HG03432 (cell line): ENCODE measurements around the gene LDHB.
"Not testable (repeated sequence)": the region's sequence is repeated elsewhere in the genome, so short reads cannot be mapped to it uniquely, and the experiment has no call there.

ENCODE experiments used
- ATAC-seq: cut with Tn5 transposase; IDR thresholded peaks from one replicate; pipeline ENCODE4 v1.9.1; 2021; ENCODE audit warnings: mild to moderate bottlenecking, moderate library complexity; ENCODE audit not compliant: unreplicated experiment

Gene LDHB

GRCh38 chr12:21662122-21662792 is 4.6 kb upstream of the LDHB start:
- no peak for ATAC-seq

GRCh38 chr12:21661396-21662093 is 3.9 kb upstream of the LDHB start:
- ATAC-seq: not testable (repeated sequence)

DNA sequence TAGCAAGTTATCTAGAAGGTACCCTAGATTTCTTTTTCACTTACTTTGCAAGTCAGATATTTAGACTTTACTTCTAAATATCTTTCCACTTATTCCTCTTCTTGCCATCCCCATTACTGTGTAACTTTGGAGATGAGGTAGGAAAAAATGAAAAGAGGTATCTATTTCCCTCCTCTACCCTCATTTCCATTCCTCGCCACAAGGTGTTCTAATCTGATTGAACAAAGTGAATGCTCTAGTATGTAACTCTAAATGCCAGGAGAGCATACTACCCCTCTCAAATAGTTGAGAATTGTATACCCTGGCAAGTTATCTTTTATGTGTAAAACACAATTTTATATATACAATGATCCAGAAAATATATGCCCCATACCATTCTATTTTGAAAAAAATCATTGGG is 1.7 kb upstream of the LDHB start:
- no peak for ATAC-seq

DNA sequence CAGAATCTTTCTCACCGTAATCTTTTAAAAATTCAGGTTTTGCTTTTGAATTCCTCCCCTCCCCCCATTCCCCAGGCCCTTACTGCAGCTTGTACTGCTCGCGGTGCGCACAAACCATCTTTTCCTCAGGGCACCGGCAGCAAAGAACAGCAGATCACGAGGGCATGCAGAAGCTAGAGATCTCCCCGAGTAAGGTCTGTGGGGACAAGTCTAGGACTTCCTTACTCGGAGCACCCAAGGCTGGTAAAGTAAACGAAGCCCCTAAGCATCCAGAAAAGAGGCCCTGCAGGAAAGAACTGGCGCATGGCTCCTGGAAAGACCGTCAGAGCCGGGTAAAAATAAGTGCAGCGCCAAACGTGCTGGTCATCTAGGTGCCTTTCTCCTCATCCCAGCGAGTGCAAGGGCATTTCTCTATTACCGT is 727 bp downstream of the LDHB start:
- peak; percentile 35 for ATAC-seq

DNA sequence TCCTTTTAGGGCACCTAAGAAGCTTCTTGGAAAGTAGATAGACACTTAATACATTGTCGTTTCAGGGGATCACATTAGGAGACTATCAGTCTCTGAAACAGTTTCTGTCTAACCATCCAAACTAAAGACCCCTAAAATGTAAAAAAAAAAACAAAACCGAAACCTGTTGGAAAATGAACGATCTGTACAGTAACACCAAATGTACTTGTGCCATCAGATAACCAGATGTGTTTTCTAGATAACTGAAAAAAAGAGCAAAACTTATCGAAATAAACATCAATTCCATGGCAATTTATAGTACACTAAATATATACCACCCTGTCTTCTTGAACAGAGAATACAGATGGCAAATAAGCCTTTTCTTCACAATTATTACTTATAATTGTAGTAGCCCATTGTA is 2.1 kb downstream of the LDHB start:
- no peak for ATAC-seq

GRCh38 chr12:21651821-21652220 is 5.8 kb downstream of the LDHB start:
- no peak for ATAC-seq

- ATAC-seq: no peak
These were observed 6.6 kb downstream of the LDHB start for GRCh38 chr12:21650997-21651396.

GRCh38 chr12:21649034-21649433 is 8.6 kb downstream of the LDHB start:
- no peak for ATAC-seq

- no peak for ATAC-seq
These were observed 9.3 kb downstream of the LDHB start for GRCh38 chr12:21648378-21648777.

GRCh38 chr12:21647179-21647578 is 10.5 kb downstream of the LDHB start:
- no peak for ATAC-seq

GRCh38 chr12:21645041-21645500 is 12.6 kb downstream of the LDHB start:
- ATAC-seq: not testable (repeated sequence)

- no peak for ATAC-seq
These were observed 13.1 kb downstream of the LDHB start for GRCh38 chr12:21644516-21644915.

DNA sequence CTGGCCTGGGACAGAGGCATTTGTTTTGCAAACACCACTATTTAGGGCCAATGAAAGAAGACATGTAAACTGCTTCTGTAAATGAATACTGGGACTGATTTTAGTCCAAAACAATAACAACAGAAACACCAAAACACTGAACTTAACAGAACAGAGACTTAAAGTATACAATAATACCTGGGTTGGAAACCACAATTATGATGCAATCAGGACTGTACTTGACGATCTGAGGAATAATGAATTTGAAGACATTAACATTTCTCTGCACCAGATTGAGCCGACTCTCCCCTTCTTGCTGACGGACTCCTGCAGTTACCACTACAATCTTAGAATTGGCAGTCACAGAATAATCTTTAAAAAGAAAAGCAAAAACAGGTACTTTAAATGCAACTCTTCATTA is 13.9 kb downstream of the LDHB start:
- no peak for ATAC-seq

- ATAC-seq: peak; percentile 66
These were observed 14.8 kb downstream of the LDHB start for GRCh38 chr12:21642707-21643389.

DNA sequence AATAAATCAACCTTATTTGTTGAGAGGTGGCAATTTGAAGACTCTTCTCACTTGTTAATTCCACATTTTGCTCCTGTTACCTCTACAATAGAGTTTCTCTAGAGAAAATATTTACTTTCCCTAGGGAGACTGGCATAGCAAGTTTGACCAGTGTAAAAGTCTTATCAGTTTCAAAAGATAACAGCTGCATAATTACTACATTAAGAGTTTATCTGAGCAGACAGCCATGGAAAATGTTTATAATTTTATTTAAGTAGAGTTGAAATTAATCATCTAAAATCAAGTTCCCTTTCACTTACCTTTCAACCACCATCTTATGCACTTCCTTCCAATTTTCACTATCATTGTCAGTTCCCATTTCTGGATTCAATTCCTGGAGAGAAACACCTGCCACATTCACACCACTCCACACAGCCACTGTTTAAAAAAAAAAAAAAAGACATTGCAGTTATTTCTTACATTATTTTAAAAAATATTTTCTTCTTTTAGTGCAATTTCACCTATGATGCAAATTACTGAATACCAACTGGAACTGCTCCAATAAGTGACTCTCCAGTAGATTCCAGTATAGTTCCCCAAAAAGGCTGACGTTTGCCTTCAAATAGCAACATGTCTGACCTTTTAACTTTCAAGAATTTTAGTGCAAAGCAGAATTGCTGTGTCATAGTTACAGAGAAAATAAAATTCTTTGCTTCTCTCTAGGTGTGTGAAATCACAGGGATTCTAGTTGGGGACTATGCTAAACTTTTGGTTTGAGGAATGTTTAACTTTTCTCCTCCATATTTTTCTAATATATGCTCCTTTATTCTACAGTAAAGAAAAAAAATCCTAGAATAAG is 19.4 kb downstream of the LDHB start:
- ATAC-seq: no peak

DNA sequence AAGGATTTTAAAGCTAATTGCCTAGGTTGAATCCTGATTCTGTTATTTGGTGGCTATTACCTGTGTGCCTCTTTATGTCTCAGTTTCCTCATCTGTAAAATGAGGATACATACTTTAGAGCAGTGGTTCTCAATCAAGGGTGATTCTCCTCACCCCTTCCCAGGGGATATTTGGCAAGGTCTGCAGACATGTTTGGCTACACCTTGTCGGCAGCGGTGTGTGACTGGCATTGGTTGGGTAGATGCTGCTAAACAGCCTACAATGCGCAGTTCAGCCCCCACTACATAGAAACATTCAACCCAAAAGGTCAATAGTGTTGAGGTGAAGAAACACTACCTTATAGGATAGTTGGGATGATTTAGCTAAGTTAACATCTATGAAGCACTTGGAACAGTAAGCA is 23.4 kb downstream of the LDHB start:
- no peak for ATAC-seq

GRCh38 chr12:21631367-21631766 is 26.3 kb downstream of the LDHB start:
- no peak for ATAC-seq

DNA sequence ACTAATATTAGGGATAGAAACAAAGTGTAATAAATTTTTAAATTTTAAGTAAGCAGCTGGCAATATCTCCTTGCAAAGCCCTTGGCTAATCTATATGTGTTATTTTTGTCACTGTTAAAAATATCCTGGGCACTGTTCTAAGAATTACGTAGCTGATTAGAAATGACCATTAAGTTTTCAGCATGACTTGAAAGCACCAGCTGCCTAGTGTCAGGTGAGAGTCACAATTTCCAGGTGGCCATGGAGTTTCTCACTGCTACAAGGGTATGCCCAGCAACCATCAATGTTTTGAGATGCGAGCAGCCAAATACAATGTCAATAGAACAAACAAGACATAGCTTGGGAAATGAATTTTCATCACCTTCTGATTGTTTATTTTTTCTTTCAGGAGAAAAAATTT is 29.7 kb downstream of the LDHB start:
- no peak for ATAC-seq

DNA sequence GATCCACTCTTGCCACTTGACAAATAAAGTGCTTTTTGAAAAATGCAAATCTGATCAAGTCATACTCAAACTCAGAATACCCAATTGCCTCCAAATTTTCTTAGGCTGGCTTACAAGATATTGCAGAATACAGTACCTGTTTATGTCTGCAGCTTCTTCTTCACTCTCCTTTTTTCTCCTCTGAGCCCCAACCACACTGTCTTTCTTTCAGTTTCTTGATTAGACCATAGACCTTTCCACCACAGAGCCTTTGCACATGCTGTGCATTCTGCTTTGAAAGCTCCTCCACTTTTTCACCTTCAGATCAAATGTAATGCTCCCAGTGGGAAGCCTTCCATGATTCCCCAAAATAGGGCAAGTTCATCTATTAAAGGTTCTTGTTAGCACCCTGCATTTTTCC is 39.1 kb downstream of the LDHB start:
- no peak for ATAC-seq

GRCh38 chr12:21617030-21617429 is 40.6 kb downstream of the LDHB start:
- ATAC-seq: no peak

DNA sequence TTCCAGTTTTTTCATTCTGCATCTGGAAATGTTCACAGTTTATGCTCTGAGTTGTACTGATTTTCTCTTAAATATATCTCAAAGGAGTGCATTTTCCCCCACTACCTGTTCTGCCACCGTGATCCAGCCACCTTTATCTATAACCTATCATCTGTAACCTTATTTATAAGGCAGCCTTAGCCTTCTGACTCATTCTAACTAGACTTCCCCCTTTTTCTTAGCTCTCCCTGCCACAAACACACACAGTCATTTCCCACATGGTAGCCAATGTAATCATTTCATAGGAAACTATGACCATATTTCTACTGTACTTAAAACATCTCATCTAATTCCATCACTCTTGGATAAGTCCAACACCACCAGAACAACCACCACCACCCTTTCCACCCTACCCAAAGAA is 42.2 kb downstream of the LDHB start:
- no peak for ATAC-seq
